Peyer's patch (tissue), 4 donors: ENCODE results near the gene THSD7A.

Source experiments
- POLR2A ChIP-seq, 2 donors: fragments of 450-650 bp; IDR thresholded peaks; one replicate each; pipeline ENCODE4 v1.5.1; 2017; ENCODE audit warnings: antibody characterized with exemption in 2 of 2, mild to moderate bottlenecking in 2 of 2, moderate library complexity in 2 of 2
- TF ChIP-seq, protein P1 (sequence below), 6 experiments: fragments of 450-650 bp in 4 of 6; fragments of 200-600 bp in 2 of 6; sonication (generic) in 1 of 6; IDR thresholded peaks; one replicate each; pipeline ENCODE4 v1.5.1; 2017 to 2019; ENCODE audit warnings: antibody characterized with exemption in 6 of 6, mild to moderate bottlenecking in 3 of 6, moderate library complexity in 1 of 6

DNA sequence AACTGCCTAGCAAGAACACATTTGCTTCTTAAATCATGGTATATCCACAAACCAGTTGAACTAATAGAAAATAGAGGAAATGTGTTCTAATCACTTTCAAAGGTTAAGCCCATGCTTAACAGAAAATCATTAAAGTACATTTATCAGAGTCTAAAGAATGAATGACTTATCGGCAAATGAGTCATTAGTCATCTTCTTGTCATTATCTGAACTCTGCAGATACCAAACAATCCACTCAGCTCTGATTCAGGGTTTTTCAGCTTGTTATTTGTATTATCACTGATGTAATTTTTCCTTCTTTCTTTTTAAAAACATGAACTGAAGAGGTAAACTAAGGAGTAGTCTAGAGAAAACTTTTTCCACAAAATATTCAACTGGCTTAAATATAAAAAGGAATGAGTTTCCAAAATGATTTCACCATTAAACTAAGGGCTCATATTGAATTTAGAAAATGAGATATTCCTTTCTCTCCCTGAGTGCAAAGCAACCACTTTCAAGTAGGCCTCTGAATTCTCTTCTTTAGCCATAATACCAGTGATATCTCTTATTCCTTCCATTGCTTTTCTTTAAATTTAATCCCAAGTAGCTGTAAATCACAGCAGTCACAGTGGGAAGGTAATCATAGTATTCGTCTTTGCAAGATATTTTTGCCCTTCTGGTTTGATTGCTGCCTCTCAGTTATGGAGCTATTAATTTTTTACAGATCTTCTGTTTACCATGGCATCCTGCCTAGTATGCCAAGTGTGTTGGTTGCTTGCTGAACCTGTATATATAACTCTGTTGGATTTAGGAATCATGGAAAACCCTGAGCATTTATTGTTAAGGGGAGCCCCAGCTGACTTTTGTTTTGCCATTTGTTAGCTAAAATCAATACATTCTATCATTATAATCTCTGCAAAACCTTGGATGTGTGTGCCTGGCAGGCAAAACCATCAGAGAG is 125.1 kb downstream of the THSD7A start:
- no peak for TF ChIP-seq POLR2A (IDR thresholded peaks at IDR 0.05)
- TF ChIP-seq, protein P1, sequence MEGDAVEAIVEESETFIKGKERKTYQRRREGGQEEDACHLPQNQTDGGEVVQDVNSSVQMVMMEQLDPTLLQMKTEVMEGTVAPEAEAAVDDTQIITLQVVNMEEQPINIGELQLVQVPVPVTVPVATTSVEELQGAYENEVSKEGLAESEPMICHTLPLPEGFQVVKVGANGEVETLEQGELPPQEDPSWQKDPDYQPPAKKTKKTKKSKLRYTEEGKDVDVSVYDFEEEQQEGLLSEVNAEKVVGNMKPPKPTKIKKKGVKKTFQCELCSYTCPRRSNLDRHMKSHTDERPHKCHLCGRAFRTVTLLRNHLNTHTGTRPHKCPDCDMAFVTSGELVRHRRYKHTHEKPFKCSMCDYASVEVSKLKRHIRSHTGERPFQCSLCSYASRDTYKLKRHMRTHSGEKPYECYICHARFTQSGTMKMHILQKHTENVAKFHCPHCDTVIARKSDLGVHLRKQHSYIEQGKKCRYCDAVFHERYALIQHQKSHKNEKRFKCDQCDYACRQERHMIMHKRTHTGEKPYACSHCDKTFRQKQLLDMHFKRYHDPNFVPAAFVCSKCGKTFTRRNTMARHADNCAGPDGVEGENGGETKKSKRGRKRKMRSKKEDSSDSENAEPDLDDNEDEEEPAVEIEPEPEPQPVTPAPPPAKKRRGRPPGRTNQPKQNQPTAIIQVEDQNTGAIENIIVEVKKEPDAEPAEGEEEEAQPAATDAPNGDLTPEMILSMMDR (IDR thresholded peaks at IDR 0.05) = no peak
